GM15510 (cell line): Measurements from ENCODE around the gene LSMEM2.

Experiments
- POLR2A ChIP-seq: IDR thresholded peaks from 3 replicates; pipeline ENCODE4 v1.6.1; 2011; ENCODE audit warnings: borderline replicate concordance; ENCODE audit not compliant: insufficient read length; ENCODE audit errors: extremely low read depth

LSMEM2 gene

GRCh38 chr3:50279255-50280016, 549 bp downstream of the LSMEM2 start:
- TF ChIP-seq POLR2A, result no peak

- TF ChIP-seq POLR2A, result no peak
These were observed 7.7 kb downstream of the LSMEM2 start for GRCh38 chr3:50286322-50287227.

GRCh38 chr3:50287262-50287661, 8.4 kb downstream of the LSMEM2 start:
- no peak for TF ChIP-seq POLR2A

- no peak for TF ChIP-seq POLR2A
These were observed 9.6 kb downstream of the LSMEM2 start for GRCh38 chr3:50288387-50289007.

GRCh38 chr3:50289130-50289529, 10.2 kb downstream of the LSMEM2 start:
- no peak for TF ChIP-seq POLR2A

GRCh38 chr3:50290161-50290641, 11.3 kb downstream of the LSMEM2 start:
- no peak for TF ChIP-seq POLR2A

GRCh38 chr3:50292159-50293078, 13.5 kb downstream of the LSMEM2 start, which contains the start of gene IFRD2:
Gene IFRD2, minus strand, starts transcription at chr3:50292429. Its CDS starts 155 bp downstream, at chr3:50292274.
- TF ChIP-seq POLR2A, result peak; percentile 59

- TF ChIP-seq POLR2A, result no peak
These were observed 14.4 kb downstream of the LSMEM2 start for GRCh38 chr3:50293079-50293801.

- no peak for TF ChIP-seq POLR2A
These were observed 15.2 kb downstream of the LSMEM2 start for GRCh38 chr3:50294089-50294488.

- TF ChIP-seq POLR2A, result no peak
These were observed 15.9 kb downstream of the LSMEM2 start for GRCh38 chr3:50294492-50295403.

GRCh38 chr3:50295553-50296431, 16.9 kb downstream of the LSMEM2 start:
- no peak for TF ChIP-seq POLR2A
